CD14-positive monocyte (primary cell): ENCODE results near the gene MBP. TPM values are rescaled to one million over a fixed set of nuclear protein-coding genes. Genes with fewer than 3 reads are reported as not detected.

Experiments used
- DNase-seq, 3 donors: peaks; one replicate each; pipeline ENCODE4 v3.0.0-alpha.2; 2011 to 2022
- H2AFZ ChIP-seq: 2 replicates; pipeline ENCODE4 v1.6.0; 2012; ENCODE audit warnings: mild to moderate bottlenecking, low read depth, low read length, inconsistent platforms; ENCODE audit not compliant: insufficient read depth, poor library complexity, severe bottlenecking
- H3K27ac ChIP-seq, 2 donors: 1 replicate in 1 of 2; 2 replicates in 1 of 2; pipeline ENCODE4 v1.5.1; 2012 to 2013; ENCODE audit warnings: low read length in 2 of 2, control low read depth in 1 of 2, inconsistent platforms in 1 of 2, low read depth in 1 of 2, mild to moderate bottlenecking in 1 of 2
- H3K27me3 ChIP-seq, 2 donors: one replicate each; pipeline versions ENCODE4 v1.6.0 to v1.6.1; 2011 to 2013; ENCODE audit warnings: low read length in 2 of 2; ENCODE audit not compliant: control insufficient read depth in 2 of 2, insufficient read depth in 2 of 2
- H3K36me3 ChIP-seq, 2 donors: replicated peaks in 1 of 2; 1 replicate in 1 of 2; 2 replicates in 1 of 2; pipeline versions ENCODE4 v1.5.1 to v1.6.1; 2012 to 2013; ENCODE audit warnings: low read length in 2 of 2, control low read depth in 1 of 2, inconsistent platforms in 1 of 2, mild to moderate bottlenecking in 1 of 2; ENCODE audit not compliant: insufficient read depth in 2 of 2, control insufficient read depth in 1 of 2
- H3K4me1 ChIP-seq, 2 donors: 1 replicate in 1 of 2; 2 replicates in 1 of 2; pipeline versions ENCODE4 v1.5.1 to v1.6.1; 2012 to 2013; ENCODE audit warnings: low read length in 2 of 2, control low read depth in 1 of 2, inconsistent platforms in 1 of 2, mild to moderate bottlenecking in 1 of 2, moderate library complexity in 1 of 2; ENCODE audit not compliant: insufficient read depth in 2 of 2, control insufficient read depth in 1 of 2
- H3K4me2 ChIP-seq: replicated peaks from 2 replicates; pipeline ENCODE3; 2012; ENCODE audit warnings: low read length, moderate library complexity, mild to moderate bottlenecking; ENCODE audit not compliant: poor library complexity, severe bottlenecking; ENCODE audit errors: extremely low read depth
- H3K4me3 ChIP-seq, 3 experiments: fragments of 200-600 bp in 1 of 3; sonication (generic) in 1 of 3; replicated peaks in 1 of 3; 1 replicate in 2 of 3; 2 replicates in 1 of 3; pipeline ENCODE4 v1.5.1; 2011 to 2013; ENCODE audit warnings: low read length in 3 of 3, mild to moderate bottlenecking in 3 of 3, control low read depth in 2 of 3, low read depth in 2 of 3, inconsistent platforms in 1 of 3, moderate library complexity in 1 of 3
- H3K79me2 ChIP-seq: 2 replicates; pipeline ENCODE4 v1.6.0; 2012; ENCODE audit warnings: mild to moderate bottlenecking, control low read depth, inconsistent platforms, low read length, moderate library complexity; ENCODE audit not compliant: insufficient read depth
- H3K9ac ChIP-seq: 2 replicates; pipeline ENCODE4 v1.6.0; 2017; ENCODE audit warnings: low read length, mild to moderate bottlenecking; ENCODE audit not compliant: insufficient read depth, poor library complexity, severe bottlenecking
- H3K9me3 ChIP-seq, 2 donors: replicated peaks in 1 of 2; 1 replicate in 1 of 2; 2 replicates in 1 of 2; pipeline versions ENCODE4 v1.5.1 to v1.6.1; 2012 to 2013; ENCODE audit warnings: low read length in 2 of 2, control low read depth in 1 of 2; ENCODE audit not compliant: control insufficient read depth in 1 of 2, insufficient read depth in 1 of 2
- H4K20me1 ChIP-seq: 2 replicates; pipeline ENCODE4 v1.6.0; 2012; ENCODE audit warnings: mild to moderate bottlenecking, low read length, control low read depth, moderate library complexity; ENCODE audit not compliant: insufficient read depth
- H3K27ac Mint-ChIP-seq, 7 donors: one replicate each; pipeline ENCODE4 v1.8.0; 2020; ENCODE audit warnings: mild to moderate bottlenecking in 7 of 7, mixed read lengths in 7 of 7, moderate library complexity in 6 of 7, inconsistent platforms in 2 of 7
- H3K27me3 Mint-ChIP-seq, 3 donors: one replicate each; pipeline ENCODE4 v1.8.0; 2021 to 2022; ENCODE audit warnings: low read depth in 3 of 3, mild to moderate bottlenecking in 3 of 3, mixed read lengths in 3 of 3, moderate library complexity in 3 of 3, inconsistent platforms in 1 of 3
- H3K36me3 Mint-ChIP-seq, 2 donors: one replicate each; pipeline ENCODE4 v1.8.0; 2020; ENCODE audit warnings: mixed read lengths in 2 of 2, inconsistent platforms in 1 of 2, mild to moderate bottlenecking in 1 of 2
- H3K4me1 Mint-ChIP-seq: one replicate; pipeline ENCODE4 v1.8.0; 2020; ENCODE audit warnings: mild to moderate bottlenecking, mixed read lengths
- H3K4me3 Mint-ChIP-seq, 2 donors: one replicate each; pipeline ENCODE4 v1.8.0; 2020; ENCODE audit warnings: mild to moderate bottlenecking in 2 of 2, mixed read lengths in 2 of 2, moderate library complexity in 1 of 2
- H3K9me3 Mint-ChIP-seq, 7 donors: one replicate each; pipeline ENCODE4 v1.8.0; 2020 to 2022; ENCODE audit warnings: mixed read lengths in 7 of 7, mild to moderate bottlenecking in 6 of 7, moderate library complexity in 6 of 7, inconsistent platforms in 2 of 7
- CTCF ChIP-seq: fragments of 200-600 bp; IDR thresholded peaks from one replicate; pipeline ENCODE4 v1.8.0; 2022; ENCODE audit warnings: antibody characterized with exemption, mild to moderate bottlenecking
- WGBS: methylation state at CpG from one replicate; pipeline ENCODE4 v1.1.5; 2013; ENCODE audit warnings: missing lambda C conversion rate; ENCODE audit not compliant: insufficient coverage; 5-methylcytosine and 5-hydroxymethylcytosine counted together
- intact Hi-C, 2 donors: fragments of 100-400 bp; cut with micrococcal nuclease; formaldehyde crosslinking; loops; one replicate each; pipeline versions ENCODE4 v1.15.0 to v1.15.1; 2023
- polyA plus RNA-seq, 3 donors: library from polyadenylated mRNA; depleted of rRNA in 1 of 3; unstranded in 2 of 3; stranded (reverse) in 1 of 3; fragments of 300-500 nt in 2 of 3; fragments of >200 nt in 1 of 3; fragmentation: Illumina TruSeq in 2 of 3; gene quantifications; 1 replicate in 2 of 3; 2 replicates in 1 of 3; pipeline ENCODE4 v1.2.3, GENCODE V29; 2012 to 2021

MBP gene
- polyA plus RNA-seq, 3 donors: 47.7 to 81.0 (median 50.4) TPM

GRCh38 chr18:77045677-77046076 lies 86.9 kb downstream of the MBP start:
- peaks cover 2% of the 10 kb centered on the region for H3K4me1 Mint-ChIP-seq
- no peaks in the 10 kb centered on the region for H3K4me1 ChIP-seq
- whole genome bisulfite sequencing: 97% methylated on average over 4 of the region's 6 CpGs

GRCh38 chr18:77044866-77045664 lies 87.5 kb downstream of the MBP start:
- intact Hi-C loops: no loop called here
- TF ChIP-seq CTCF: no peak
- Histone ChIP-seq H3K9me3 (no peaks in the 10 kb centered on the region), H2AFZ (no peak overlapping the region), H3K4me1 (no peaks in the 10 kb centered on the region), H4K20me1 (peaks cover 70% of the 10 kb centered on the region), H3K27ac (peak overlapping the region in 1 of 2 donors; percentile 31), H3K9ac (no peak overlapping the region), H3K79me2 (peaks cover 74% of the 10 kb centered on the region), H3K4me3 (no peak overlapping the region), H3K4me2 (no peak overlapping the region), H3K27me3 (no peaks in the 10 kb centered on the region), H3K36me3 (peaks cover 32 to 62% of the 10 kb centered on the region in 2 donors)
- H3K27ac Mint-ChIP-seq: no peak overlapping the region
- no peak overlapping the region for H3K4me3 Mint-ChIP-seq
- H3K27me3 Mint-ChIP-seq: no peaks in the 10 kb centered on the region
- 96% methylated on average over 11 of the region's 14 CpGs for WGBS
- H3K4me1 Mint-ChIP-seq: peaks cover 2% of the 10 kb centered on the region
- H3K36me3 Mint-ChIP-seq: peaks cover 53 to 61% of the 10 kb centered on the region in 2 donors
- H3K9me3 Mint-ChIP-seq: peaks cover 0 to 4% (median 0%) of the 10 kb centered on the region in 7 donors
- DNase-seq: no peak

More at GRCh38 chr18:77045677-77046076, 86.9 kb downstream of the MBP start:
- intact Hi-C loops: no loop called here
- no peak for TF ChIP-seq CTCF
- Histone ChIP-seq H3K79me2 (peaks cover 81% of the 10 kb centered on the region), H3K4me3 (no peak overlapping the region), H3K9me3 (no peaks in the 10 kb centered on the region), H3K9ac (no peak overlapping the region), H4K20me1 (peaks cover 69% of the 10 kb centered on the region), H3K4me2 (no peak overlapping the region), H3K36me3 (peaks cover 32 to 62% of the 10 kb centered on the region in 2 donors), H2AFZ (no peak overlapping the region), H3K27ac (no peak overlapping the region), H3K27me3 (no peaks in the 10 kb centered on the region)
- H3K27ac Mint-ChIP-seq: peak overlapping the region in 1 of 7 donors; percentile 20
- no peak overlapping the region for H3K4me3 Mint-ChIP-seq
- peaks cover 53 to 64% of the 10 kb centered on the region in 2 donors for H3K36me3 Mint-ChIP-seq
- DNase-seq: no peak
- peaks cover 0 to 4% (median 0%) of the 10 kb centered on the region in 7 donors for H3K9me3 Mint-ChIP-seq
- no peaks in the 10 kb centered on the region for H3K27me3 Mint-ChIP-seq
